PC-9 (cell line): ENCODE data around the gene CNP. TPM values are rescaled to one million over a fixed set of nuclear protein-coding genes. Genes with fewer than 3 reads are reported as not detected.

ENCODE experiments used
- BruUV-seq: library from RNA; stranded (reverse); fragments of 400-500 nt; replicated peaks from 2 replicates; lab custom pipeline; 2021; lab: Mats Ljungman, UMichigan
- CTCF ChIA-PET: fragments of 300-600 bp; sonication (Branson Sonifier 250); formaldehyde crosslinking; loops from one replicate; lab custom pipeline; 2022; ENCODE audit warnings: antibody characterized with exemption; lab: Charles Lee
- POLR2A ChIA-PET: fragments of 300-600 bp; sonication (Branson Sonifier 250); formaldehyde crosslinking; loops from one replicate; lab custom pipeline; 2022; ENCODE audit warnings: antibody characterized with exemption; ENCODE audit not compliant: unreplicated experiment; lab: Charles Lee
- DNase-seq, 2 experiments: peaks; one replicate each; pipeline versions ENCODE4 v3.0.0 to v3.0.0-alpha.2; 2015 to 2022; ENCODE audit warnings: mixed read lengths in 1 of 2
- H2AFZ ChIP-seq: fragments of 200-600 bp; sonication (generic); 2 replicates; pipeline ENCODE4 v1.8.1; 2017; ENCODE audit warnings: antibody characterized with exemption
- H3F3A ChIP-seq: fragments of 200-600 bp; sonication (generic); 2 replicates; pipeline ENCODE4 v1.8.1; 2017; ENCODE audit warnings: antibody characterized with exemption, mild to moderate bottlenecking, low read depth; ENCODE audit not compliant: insufficient read depth
- H3K27ac ChIP-seq: fragments of 200-600 bp; sonication (generic); 2 replicates; pipeline ENCODE4 v1.6.1; 2016; ENCODE audit warnings: mixed run types
- H3K27me3 ChIP-seq: fragments of 200-600 bp; sonication (generic); 2 replicates; pipeline ENCODE4 v1.6.1; 2016; ENCODE audit warnings: low read depth, mixed run types; ENCODE audit not compliant: insufficient read depth
- H3K36me3 ChIP-seq: fragments of 200-600 bp; sonication (generic); 2 replicates; pipeline ENCODE4 v1.6.1; 2016; ENCODE audit warnings: low read depth, mixed run types
- H3K4me1 ChIP-seq: fragments of 200-600 bp; sonication (generic); replicated peaks from 2 replicates; pipeline ENCODE4 v1.6.1; 2016; ENCODE audit warnings: mixed run types; ENCODE audit not compliant: insufficient read depth
- H3K4me2 ChIP-seq: fragments of 200-600 bp; sonication (generic); 2 replicates; pipeline ENCODE4 v1.6.1; 2017; ENCODE audit warnings: mixed run types
- H3K4me3 ChIP-seq: fragments of 200-600 bp; sonication (generic); 2 replicates; pipeline ENCODE4 v1.6.1; 2016; ENCODE audit warnings: mixed run types
- H3K79me2 ChIP-seq: fragments of 200-600 bp; sonication (generic); 2 replicates; pipeline ENCODE4 v1.6.1; 2017; ENCODE audit warnings: low read depth, mixed run types
- H3K9me2 ChIP-seq: fragments of 200-600 bp; sonication (generic); 2 replicates; pipeline ENCODE4 v1.8.1; 2017; ENCODE audit warnings: mild to moderate bottlenecking; ENCODE audit not compliant: insufficient read depth
- H3K9me3 ChIP-seq: fragments of 200-600 bp; sonication (generic); 2 replicates; pipeline ENCODE4 v1.8.1; 2016; ENCODE audit warnings: low read depth; ENCODE audit not compliant: insufficient read depth
- H4K20me1 ChIP-seq: fragments of 200-600 bp; sonication (generic); 2 replicates; pipeline ENCODE4 v1.8.1; 2017; ENCODE audit not compliant: insufficient read depth
- CTCF ChIP-seq: fragments of 200-600 bp; sonication (generic); conservative IDR thresholded peaks from 2 replicates; pipeline ENCODE4 v1.6.1; 2017; ENCODE audit warnings: mixed run types, antibody characterized with exemption, mild to moderate bottlenecking, moderate library complexity
- EZH2 ChIP-seq: fragments of 200-600 bp; sonication (generic); IDR thresholded peaks from 2 replicates; pipeline ENCODE4 v1.8.0; 2017; ENCODE audit warnings: antibody characterized with exemption, low read depth
- intact Hi-C: fragments of 100-400 bp; cut with micrococcal nuclease; formaldehyde crosslinking; loops from one replicate; pipeline ENCODE4 v1.10.0; 2022; ENCODE audit not compliant: unreplicated experiment
- total RNA-seq: library from RNA; stranded (reverse); gene quantifications from 2 replicates; pipeline ENCODE4 v1.2.3, GENCODE V29; 2021

CNP gene
- total RNA-seq, 1 experiment from 2014 or later = 64.7 TPM

DNA sequence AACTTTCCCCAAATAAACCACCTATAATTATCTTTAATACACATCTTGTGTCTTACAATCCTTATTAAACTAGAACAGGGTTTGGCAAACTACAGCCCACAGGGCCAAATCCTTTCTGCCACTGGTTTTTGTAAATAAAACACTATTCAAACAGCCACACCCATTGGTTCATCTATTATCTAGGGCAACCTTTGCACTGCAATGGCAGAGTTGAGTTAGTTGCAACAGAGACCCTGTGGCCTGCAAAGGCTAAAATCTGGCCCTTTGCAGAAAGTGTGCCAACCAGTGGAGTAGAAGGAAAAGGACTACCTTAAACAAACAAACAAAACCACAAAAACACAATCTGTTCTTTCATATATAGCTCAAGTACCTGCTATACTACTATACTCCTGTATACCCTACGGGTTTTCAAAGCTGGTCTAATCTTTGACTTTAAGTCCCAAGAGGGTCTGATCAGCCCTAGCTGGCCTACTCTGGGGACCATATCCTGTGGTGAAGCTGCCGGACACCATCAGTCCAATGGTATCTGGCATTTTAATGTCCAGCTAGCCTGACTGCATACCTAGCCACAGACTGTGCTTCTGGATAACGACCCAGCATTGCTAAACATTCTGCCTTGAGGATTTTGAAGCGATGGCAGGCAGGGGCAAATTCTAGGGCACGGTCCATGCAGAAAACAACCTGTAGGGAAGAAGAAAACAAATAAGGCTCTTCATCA, 23.3 kb downstream of the CNP start:
- H2AFZ ChIP-seq = no peak overlapping the region
- H3K36me3 ChIP-seq = peaks cover 44% of the 10 kb centered on the region
- H3K4me3 ChIP-seq = no peak overlapping the region; the same call in 1 of the 2 replicates
- H3K4me1 ChIP-seq = peaks cover 34% of the 10 kb centered on the region
- ChIA-PET CTCF (interaction anchor here (0.7 kb wide), 1 partner anchor 23 kb away, joined by 5 read pairs; no protein-coding TSS in a partner anchor), POLR2A (interaction anchor here (0.6 to 0.7 kb wide), 2 partner anchors 28 to 154 kb away, joined by 3 to 5 read pairs; partner anchors contain the start of gene NT5C3B)
- H3K4me2 ChIP-seq = peak overlapping the region; percentile 39
- peak overlapping the region; percentile 32; the same call in 1 of the 2 replicates for H3K27ac ChIP-seq
- TF ChIP-seq CTCF = 0 out of 2 replicates have a peak, but pooled peaks have one; percentile 12
- TF ChIP-seq EZH2 = no peak
- DNase-seq = peak in 1 of 2 experiments; percentile 91
- H3K9me2 ChIP-seq = no peaks in the 10 kb centered on the region
- no TSS peak for BruUV-seq
- H4K20me1 ChIP-seq = peaks cover 67% of the 10 kb centered on the region
- no peaks in the 10 kb centered on the region for H3K9me3 ChIP-seq
- intact Hi-C loops = no loop called here
- H3F3A ChIP-seq = peaks cover 46% of the 10 kb centered on the region
- H3K79me2 ChIP-seq = no peaks in the 10 kb centered on the region
- H3K27me3 ChIP-seq = no peaks in the 10 kb centered on the region

DNA sequence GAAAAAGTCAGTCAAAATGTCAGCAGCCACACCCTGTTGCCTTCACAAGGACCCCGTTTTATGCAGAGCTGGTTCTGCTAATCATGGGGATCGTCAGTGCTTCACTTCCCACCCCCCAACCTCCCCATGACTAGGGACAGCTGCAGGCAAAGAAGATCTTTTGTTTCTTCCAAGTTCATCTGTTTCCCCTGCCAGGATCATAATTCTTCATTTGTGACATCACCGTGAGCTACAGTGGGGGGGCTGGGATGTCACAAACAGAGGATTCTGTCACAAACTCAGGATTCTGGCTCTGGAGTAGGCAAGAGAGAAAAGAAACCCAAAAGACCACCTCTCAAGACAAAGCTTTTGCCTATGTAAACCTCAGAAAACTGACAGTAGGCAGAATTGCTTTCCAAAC, 26.0 kb downstream of the CNP start:
- Histone ChIP-seq H3K27ac (no peak overlapping the region), H3K9me2 (no peaks in the 10 kb centered on the region), H3F3A (peaks cover 44% of the 10 kb centered on the region), H2AFZ (no peak overlapping the region), H3K4me2 (no peak overlapping the region), H3K4me3 (no peak overlapping the region), H3K79me2 (no peaks in the 10 kb centered on the region), H3K36me3 (peaks cover 40% of the 10 kb centered on the region), H4K20me1 (peaks cover 54% of the 10 kb centered on the region), H3K27me3 (no peaks in the 10 kb centered on the region), H3K9me3 (no peaks in the 10 kb centered on the region), H3K4me1 (peaks cover 34% of the 10 kb centered on the region)
- DNase-seq = no peak
- POLR2A ChIA-PET = no interaction called here
- intact Hi-C loops = no loop called here
- CTCF ChIA-PET = no interaction called here
- no TSS peak for BruUV-seq
- TF ChIP-seq CTCF (no peak), EZH2 (no peak)

DNA sequence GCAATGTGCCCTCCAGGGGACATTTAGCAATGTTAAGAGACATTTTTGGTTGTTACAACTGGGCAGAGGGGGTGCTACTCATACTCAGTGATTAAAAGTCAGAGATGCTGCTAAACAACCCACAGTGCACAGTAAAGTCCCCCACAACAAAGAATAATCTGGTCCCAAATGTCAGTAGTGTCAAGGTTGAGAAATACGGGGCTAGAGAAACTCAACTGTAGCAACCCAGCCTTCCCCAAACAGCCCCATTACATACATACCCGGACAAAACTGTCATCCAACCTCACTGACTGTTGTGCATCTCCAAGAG, 30.2 kb downstream of the CNP start:
- Histone ChIP-seq H3K27me3 (no peaks in the 10 kb centered on the region), H3K36me3 (peaks cover 41% of the 10 kb centered on the region), H3K4me2 (no peak overlapping the region), H3K9me2 (no peaks in the 10 kb centered on the region), H3K4me1 (no peaks in the 10 kb centered on the region), H3K27ac (no peak overlapping the region), H3K79me2 (peaks cover 8% of the 10 kb centered on the region), H3K9me3 (no peaks in the 10 kb centered on the region), H3F3A (peaks cover 21% of the 10 kb centered on the region; the same call in 1 of the 2 replicates), H2AFZ (no peak overlapping the region), H3K4me3 (no peak overlapping the region), H4K20me1 (peaks cover 36% of the 10 kb centered on the region)
- no peak for DNase-seq
- TF ChIP-seq EZH2 (no peak), CTCF (no peak)
- ChIA-PET POLR2A (interaction anchor here (0.5 kb wide), 1 partner anchor 212 kb away, joined by 3 read pairs; no protein-coding TSS in a partner anchor), CTCF (no interaction called here)
- BruUV-seq = no TSS peak
- intact Hi-C loops = no loop called here
